ENCODE results near the gene MPPED1.

GRCh38 chr22:43467216-43467940 is 55.6 kb downstream of the MPPED1 start:
- TF ChIP-seq, protein P1, sequence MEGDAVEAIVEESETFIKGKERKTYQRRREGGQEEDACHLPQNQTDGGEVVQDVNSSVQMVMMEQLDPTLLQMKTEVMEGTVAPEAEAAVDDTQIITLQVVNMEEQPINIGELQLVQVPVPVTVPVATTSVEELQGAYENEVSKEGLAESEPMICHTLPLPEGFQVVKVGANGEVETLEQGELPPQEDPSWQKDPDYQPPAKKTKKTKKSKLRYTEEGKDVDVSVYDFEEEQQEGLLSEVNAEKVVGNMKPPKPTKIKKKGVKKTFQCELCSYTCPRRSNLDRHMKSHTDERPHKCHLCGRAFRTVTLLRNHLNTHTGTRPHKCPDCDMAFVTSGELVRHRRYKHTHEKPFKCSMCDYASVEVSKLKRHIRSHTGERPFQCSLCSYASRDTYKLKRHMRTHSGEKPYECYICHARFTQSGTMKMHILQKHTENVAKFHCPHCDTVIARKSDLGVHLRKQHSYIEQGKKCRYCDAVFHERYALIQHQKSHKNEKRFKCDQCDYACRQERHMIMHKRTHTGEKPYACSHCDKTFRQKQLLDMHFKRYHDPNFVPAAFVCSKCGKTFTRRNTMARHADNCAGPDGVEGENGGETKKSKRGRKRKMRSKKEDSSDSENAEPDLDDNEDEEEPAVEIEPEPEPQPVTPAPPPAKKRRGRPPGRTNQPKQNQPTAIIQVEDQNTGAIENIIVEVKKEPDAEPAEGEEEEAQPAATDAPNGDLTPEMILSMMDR (IDR thresholded peaks at IDR 0.05; ENCODE audit: insufficient read depth, low read depth, low read length), result no peak
- TF ChIP-seq EZH2 (IDR thresholded peaks at IDR 0.05; ENCODE audit: insufficient read depth, low read length), result no peak

All from astrocyte (in vitro differentiated cells and primary cell).